ENCODE measurements around the gene APLN. TPM values are rescaled to one million over a fixed set of nuclear protein-coding genes. Genes with fewer than 3 reads are reported as not detected.

The APLN gene
- polyA plus RNA-seq, 1 donor (not counting 4 experiments of a cell fraction or from before 2014, with no cell fraction given): 1.8 TPM

- H3K27ac ChIP-seq (ENCODE audit: control insufficient read depth, insufficient read depth, low read length): no peak overlapping the region
- no peak for FAIRE-seq
- dilution Hi-C loops (cut with MboI; ENCODE audit: extremely low pct_ligation_motif_present, low sequenced_read_pairs): no loop called here
- no peaks in the 10 kb centered on the region for H3K4me1 ChIP-seq (ENCODE audit: control insufficient read depth, extremely low read depth, insufficient read depth, low read length)
- H3K4me2 ChIP-seq (ENCODE audit: control insufficient read depth, extremely low read depth, insufficient read depth, low read depth, low read length): no peak overlapping the region
- H4K20me1 ChIP-seq (ENCODE audit: control insufficient read depth, extremely low read depth, insufficient read depth, low read length): no peaks in the 10 kb centered on the region
- no peak overlapping the region for H3K9ac ChIP-seq (ENCODE audit: control insufficient read depth, extremely low read depth, insufficient read depth, low read length)
- no peak overlapping the region for H3K4me3 ChIP-seq (ENCODE audit: control insufficient read depth in 2 of 3, extremely low read depth in 1 of 3, insufficient read depth in 2 of 3, low read depth in 1 of 3, low read length in 3 of 3)
- TF ChIP-seq, protein P1, sequence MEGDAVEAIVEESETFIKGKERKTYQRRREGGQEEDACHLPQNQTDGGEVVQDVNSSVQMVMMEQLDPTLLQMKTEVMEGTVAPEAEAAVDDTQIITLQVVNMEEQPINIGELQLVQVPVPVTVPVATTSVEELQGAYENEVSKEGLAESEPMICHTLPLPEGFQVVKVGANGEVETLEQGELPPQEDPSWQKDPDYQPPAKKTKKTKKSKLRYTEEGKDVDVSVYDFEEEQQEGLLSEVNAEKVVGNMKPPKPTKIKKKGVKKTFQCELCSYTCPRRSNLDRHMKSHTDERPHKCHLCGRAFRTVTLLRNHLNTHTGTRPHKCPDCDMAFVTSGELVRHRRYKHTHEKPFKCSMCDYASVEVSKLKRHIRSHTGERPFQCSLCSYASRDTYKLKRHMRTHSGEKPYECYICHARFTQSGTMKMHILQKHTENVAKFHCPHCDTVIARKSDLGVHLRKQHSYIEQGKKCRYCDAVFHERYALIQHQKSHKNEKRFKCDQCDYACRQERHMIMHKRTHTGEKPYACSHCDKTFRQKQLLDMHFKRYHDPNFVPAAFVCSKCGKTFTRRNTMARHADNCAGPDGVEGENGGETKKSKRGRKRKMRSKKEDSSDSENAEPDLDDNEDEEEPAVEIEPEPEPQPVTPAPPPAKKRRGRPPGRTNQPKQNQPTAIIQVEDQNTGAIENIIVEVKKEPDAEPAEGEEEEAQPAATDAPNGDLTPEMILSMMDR (optimal IDR thresholded peaks at IDR 0.05 in 1 of 3, IDR thresholded peaks at IDR 0.05 in 1 of 3, conservative IDR thresholded peaks at IDR 0.05 in 1 of 3; ENCODE audit: extremely low read depth in 1 of 3, insufficient read depth in 2 of 3, low read length in 3 of 3): no peak
- TF ChIP-seq EZH2 (IDR thresholded peaks at IDR 0.05; ENCODE audit: low read length): no peak
- DNase-seq (ENCODE audit: low read depth, low spot score): no peak
- no peaks in the 10 kb centered on the region for H3K9me3 ChIP-seq (ENCODE audit: control insufficient read depth, low read depth, low read length)
- no peaks in the 10 kb centered on the region for H3K27me3 ChIP-seq (ENCODE audit: control insufficient read depth, extremely low read depth, insufficient read depth, low read length)
- H3K9me1 ChIP-seq (ENCODE audit: control insufficient read depth, extremely low read depth, insufficient read depth, low read length): no peaks in the 10 kb centered on the region
- no peak overlapping the region for H2AFZ ChIP-seq (ENCODE audit: control insufficient read depth, low read length)
- H3K79me2 ChIP-seq (ENCODE audit: control insufficient read depth, insufficient read depth, low read length): no peaks in the 10 kb centered on the region
- no peaks in the 10 kb centered on the region for H3K36me3 ChIP-seq (ENCODE audit: control insufficient read depth in 2 of 2, extremely low read depth in 1 of 2, insufficient read depth in 2 of 2, low read length in 2 of 2)
Measured at GRCh38 chrX:129693354-129693753, 38.6 kb upstream of the APLN start.

DNA sequence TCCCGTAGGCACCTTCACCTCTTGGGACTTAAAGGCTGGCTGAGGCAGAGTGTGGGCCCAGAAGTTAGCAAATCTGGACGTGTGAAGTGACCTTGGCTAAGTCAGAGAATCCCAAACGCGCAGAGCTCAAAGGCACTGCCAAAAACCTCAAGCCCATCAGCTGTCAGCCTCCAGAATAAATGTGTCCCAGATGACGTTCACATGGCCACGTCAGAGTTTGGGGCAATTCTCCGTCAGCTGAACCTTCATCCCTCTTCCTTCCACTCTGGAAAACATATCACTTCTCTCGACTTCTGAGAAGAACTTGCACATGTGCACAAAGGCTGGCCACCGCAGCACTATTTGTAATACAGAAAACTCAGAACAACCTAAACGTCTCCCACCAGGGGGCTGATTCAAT lies 35.7 kb upstream of the APLN start:
- no peak overlapping the region for H3K9ac ChIP-seq (ENCODE audit: control insufficient read depth, extremely low read depth, insufficient read depth, low read length)
- no peaks in the 10 kb centered on the region for H3K9me3 ChIP-seq (ENCODE audit: control insufficient read depth, low read depth, low read length)
- no peaks in the 10 kb centered on the region for H4K20me1 ChIP-seq (ENCODE audit: control insufficient read depth, extremely low read depth, insufficient read depth, low read length)
- no peak overlapping the region for H3K4me2 ChIP-seq (ENCODE audit: control insufficient read depth, extremely low read depth, insufficient read depth, low read depth, low read length)
- DNase-seq (ENCODE audit: low read depth, low spot score) (no peak), FAIRE-seq (no peak)
- H3K4me3 ChIP-seq (ENCODE audit: control insufficient read depth in 2 of 3, extremely low read depth in 1 of 3, insufficient read depth in 2 of 3, low read depth in 1 of 3, low read length in 3 of 3): no peak overlapping the region
- H2AFZ ChIP-seq (ENCODE audit: control insufficient read depth, low read length): no peak overlapping the region
- H3K27me3 ChIP-seq (ENCODE audit: control insufficient read depth, extremely low read depth, insufficient read depth, low read length): no peaks in the 10 kb centered on the region
- H3K79me2 ChIP-seq (ENCODE audit: control insufficient read depth, insufficient read depth, low read length): no peaks in the 10 kb centered on the region
- no peaks in the 10 kb centered on the region for H3K9me1 ChIP-seq (ENCODE audit: control insufficient read depth, extremely low read depth, insufficient read depth, low read length)
- dilution Hi-C loops (cut with MboI; ENCODE audit: extremely low pct_ligation_motif_present, low sequenced_read_pairs): no loop called here
- no peak overlapping the region for H3K27ac ChIP-seq (ENCODE audit: control insufficient read depth, insufficient read depth, low read length)
- no peaks in the 10 kb centered on the region for H3K4me1 ChIP-seq (ENCODE audit: control insufficient read depth, extremely low read depth, insufficient read depth, low read length)
- H3K36me3 ChIP-seq (ENCODE audit: control insufficient read depth in 2 of 2, extremely low read depth in 1 of 2, insufficient read depth in 2 of 2, low read length in 2 of 2): no peaks in the 10 kb centered on the region
- TF ChIP-seq, protein P1 (optimal IDR thresholded peaks at IDR 0.05 in 1 of 3, IDR thresholded peaks at IDR 0.05 in 1 of 3, conservative IDR thresholded peaks at IDR 0.05 in 1 of 3; ENCODE audit: extremely low read depth in 1 of 3, insufficient read depth in 2 of 3, low read length in 3 of 3): no peak
- no peak for TF ChIP-seq EZH2 (IDR thresholded peaks at IDR 0.05; ENCODE audit: low read length)

Data from keratinocyte (primary cell).